DMS53 (cell line): ENCODE results near the gene RASL12.
A peak's percentile ranks its signal among the peaks of the same experiment; 100 is the strongest.

Experiments used
- DNase-seq: peaks from one replicate; lab custom pipeline; 2025; lab: John Stamatoyannopoulos, UW

The RASL12 gene

GRCh38 chr15:65055201-65055870 is 12.5 kb downstream of the RASL12 start:
- no peak for DNase-seq

- DNase-seq, result peak; percentile 81
Observed at GRCh38 chr15:65054333-65055200, 13.2 kb downstream of the RASL12 start.

- DNase-seq, result no peak
Observed at GRCh38 chr15:65052956-65053355, 14.8 kb downstream of the RASL12 start.

- no peak for DNase-seq
Observed at GRCh38 chr15:65051266-65051665, 16.5 kb downstream of the RASL12 start.

GRCh38 chr15:65050270-65050669 is 17.5 kb downstream of the RASL12 start:
- DNase-seq, result no peak

- peak; percentile 98 for DNase-seq
Observed at GRCh38 chr15:65049418-65049840, 18.4 kb downstream of the RASL12 start.

- no peak for DNase-seq
Observed at GRCh38 chr15:65048241-65048640, 19.6 kb downstream of the RASL12 start.

GRCh38 chr15:65044724-65045481 is 22.9 kb downstream of the RASL12 start, which contains the start of gene SLC51B:
TSS of gene SLC51B (plus strand) at chr15:65045387. CDS start at chr15:65050005, 4,618 bp downstream.
- peak; percentile 94 for DNase-seq

GRCh38 chr15:65044218-65044617 is 23.6 kb downstream of the RASL12 start:
- peak; percentile 55 for DNase-seq

- no peak for DNase-seq
Observed at GRCh38 chr15:65042776-65043327, 24.9 kb downstream of the RASL12 start.

GRCh38 chr15:65041787-65042186 is 26.0 kb downstream of the RASL12 start:
- no peak for DNase-seq

GRCh38 chr15:65040461-65040860 is 27.3 kb downstream of the RASL12 start:
- DNase-seq, result no peak

GRCh38 chr15:65038836-65039235 is 29.0 kb downstream of the RASL12 start:
- DNase-seq, result no peak

- DNase-seq, result no peak
Observed at GRCh38 chr15:65038428-65038827, 29.4 kb downstream of the RASL12 start.

GRCh38 chr15:65037309-65037708 is 30.5 kb downstream of the RASL12 start:
- no peak for DNase-seq

- no peak for DNase-seq
Observed at GRCh38 chr15:65034719-65035118, 33.1 kb downstream of the RASL12 start.

- DNase-seq, result peak; percentile 63
Observed at GRCh38 chr15:65033659-65034269, 34.0 kb downstream of the RASL12 start.

- peak; percentile 91 for DNase-seq
Observed at GRCh38 chr15:65032801-65033537, 34.8 kb downstream of the RASL12 start.

GRCh38 chr15:65029736-65030208 is 38.0 kb downstream of the RASL12 start:
- no peak for DNase-seq

- peak; percentile 83 for DNase-seq
Observed at GRCh38 chr15:65028921-65029735, 38.7 kb downstream of the RASL12 start, which contains the start of gene MTFMT. TSS of gene MTFMT (minus strand) at chr15:65029639. CDS start at chr15:65029613, 26 bp downstream.
